IMR-90 (cell line): Measurements from ENCODE around the gene PPP4C.

Source experiments
- CTCF ChIP-seq: conservative IDR thresholded peaks from 2 replicates; pipeline ENCODE4 v1.5.1; 2012; ENCODE audit warnings: mild to moderate bottlenecking, low read depth, low read length, improper control_type of control experiment
- POLR2A ChIP-seq: IDR thresholded peaks from 2 replicates; pipeline ENCODE4 v1.6.1; 2012; ENCODE audit warnings: mild to moderate bottlenecking, low read depth, low read length

DNA sequence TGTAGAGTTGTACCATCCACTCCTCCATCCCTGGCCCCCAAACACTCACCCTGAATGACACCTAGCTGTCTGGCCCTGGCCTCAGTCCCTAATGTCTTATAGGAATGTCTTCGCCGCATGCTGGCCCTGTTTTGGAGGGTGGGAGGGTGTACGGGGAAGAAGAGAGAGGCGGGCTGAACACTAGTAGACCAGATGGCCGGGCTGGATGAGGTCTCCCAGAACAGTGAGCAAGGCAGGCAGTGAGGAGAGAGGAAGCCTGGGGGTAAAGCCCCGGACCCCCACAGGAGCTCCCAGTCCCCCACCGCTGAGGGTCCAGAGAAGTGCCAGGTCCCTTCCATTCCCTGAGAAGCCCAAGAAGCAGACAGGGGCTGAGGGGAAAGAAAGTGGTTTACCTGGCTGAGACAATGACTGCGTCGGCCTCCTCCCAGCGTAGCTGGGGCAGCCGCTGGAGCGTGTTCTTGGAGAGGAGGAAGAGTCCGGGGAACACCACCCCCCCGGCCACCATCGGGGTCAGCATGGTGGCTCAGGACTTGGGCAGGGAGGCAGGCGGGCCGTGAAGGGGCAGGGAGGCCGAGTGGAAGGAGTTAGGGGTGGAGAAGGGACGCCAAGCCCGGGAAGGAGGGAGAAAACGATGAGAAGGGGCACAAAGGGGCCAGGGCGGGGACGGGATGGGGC lies 45.6 kb upstream of the PPP4C start:
- TF ChIP-seq POLR2A: no peak
- no peak for TF ChIP-seq CTCF
